Measurements from ENCODE around the gene APPL2.
"Not testable (repeated sequence)": the region's sequence is repeated elsewhere in the genome, so short reads cannot be mapped to it uniquely, and the experiment has no call there.

Gene APPL2

GRCh38 chr12:105235732-105236476 lies at the start of gene APPL2:
APPL2 (minus strand) TSS chr12:105236174; CDS start chr12:105236012, 162 bp downstream.
- DNase-seq: peak; percentile 84 to 90

GRCh38 chr12:105285378-105285777 lies 49.4 kb upstream of the APPL2 start:
- DNase-seq: no peak

GRCh38 chr12:105281694-105282049 lies 45.7 kb upstream of the APPL2 start:
- DNase-seq: no peak

GRCh38 chr12:105280966-105281693 lies 45.2 kb upstream of the APPL2 start:
- no peak for DNase-seq

- peak; percentile 41 to 54 for DNase-seq
These were observed 43.6 kb upstream of the APPL2 start for GRCh38 chr12:105279460-105280056.

GRCh38 chr12:105278043-105278697 lies 42.2 kb upstream of the APPL2 start:
- DNase-seq: no peak

- DNase-seq: no peak
These were observed 40.2 kb upstream of the APPL2 start for GRCh38 chr12:105275997-105276733.

GRCh38 chr12:105274571-105274970 lies 38.6 kb upstream of the APPL2 start:
- no peak for DNase-seq

- no peak for DNase-seq
These were observed 37.6 kb upstream of the APPL2 start for GRCh38 chr12:105273601-105274000.

GRCh38 chr12:105272814-105273416 lies 36.9 kb upstream of the APPL2 start:
- DNase-seq: no peak

- DNase-seq: no peak
These were observed 36.2 kb upstream of the APPL2 start for GRCh38 chr12:105272152-105272551.

GRCh38 chr12:105271364-105271763 lies 35.4 kb upstream of the APPL2 start:
- DNase-seq: no peak

- DNase-seq: no peak
These were observed 34.8 kb upstream of the APPL2 start for GRCh38 chr12:105270671-105271255.

GRCh38 chr12:105267711-105268110 lies 31.7 kb upstream of the APPL2 start:
- DNase-seq: no peak

GRCh38 chr12:105264771-105265170 lies 28.8 kb upstream of the APPL2 start:
- no peak for DNase-seq

- no peak for DNase-seq
These were observed 26.6 kb upstream of the APPL2 start for GRCh38 chr12:105262461-105263184.

GRCh38 chr12:105261010-105261409 lies 25.0 kb upstream of the APPL2 start:
- no peak for DNase-seq

GRCh38 chr12:105259226-105259625 lies 23.3 kb upstream of the APPL2 start:
- DNase-seq: no peak

GRCh38 chr12:105257321-105257728 lies 21.4 kb upstream of the APPL2 start:
- no peak for DNase-seq

- DNase-seq: no peak
These were observed 20.9 kb upstream of the APPL2 start for GRCh38 chr12:105256921-105257320.

- not testable (repeated sequence) for DNase-seq
These were observed 20.5 kb upstream of the APPL2 start for GRCh38 chr12:105256431-105256830.
